ENCODE measurements around the gene FGF6.
"Not testable (repeated sequence)": the region's sequence is repeated elsewhere in the genome, so short reads cannot be mapped to it uniquely, and the experiment has no call there.

FGF6 gene

GRCh38 chr12:4407136-4407535 is 38.5 kb downstream of the FGF6 start:
- no peaks in the 10 kb centered on the region for H3K9me3 ChIP-seq (ENCODE audit: low read length)
- H3K4me3 ChIP-seq (ENCODE audit: low read depth, low read length, poor library complexity, severe bottlenecking), result no peak overlapping the region
- no peak overlapping the region for H3K9ac ChIP-seq (ENCODE audit: low read length)
- 0 out of 2 replicates have a peak, but pooled peaks cover 3% of the 10 kb centered on the region for H3K27me3 ChIP-seq (ENCODE audit: insufficient read depth, low read length)
- no peaks in the 10 kb centered on the region for H3K79me2 ChIP-seq (ENCODE audit: insufficient read depth, low read length)
- H3K4me1 ChIP-seq (ENCODE audit: insufficient read depth, low read length, severe bottlenecking), result no peaks in the 10 kb centered on the region
- H3K4me2 ChIP-seq (ENCODE audit: low read length), result no peak overlapping the region
- H2AFZ ChIP-seq (ENCODE audit: low read length), result no peak overlapping the region
- H3K36me3 ChIP-seq (ENCODE audit: insufficient read depth, low read length), result no peaks in the 10 kb centered on the region
- TF ChIP-seq EZH2 (IDR thresholded peaks at IDR 0.05; ENCODE audit: borderline replicate concordance, low read length) (no peak), CTCF (IDR thresholded peaks at IDR 0.05; ENCODE audit: low read length) (no peak)
- H3K9me2 ChIP-seq (ENCODE audit: low read depth, low read length), result no peaks in the 10 kb centered on the region
- no peaks in the 10 kb centered on the region for H3F3A ChIP-seq (ENCODE audit: insufficient read depth, low read length)
- H3K27ac ChIP-seq (ENCODE audit: low read depth, low read length, poor library complexity, severe bottlenecking), result no peak overlapping the region
- no peaks in the 10 kb centered on the region for H4K20me1 ChIP-seq (ENCODE audit: insufficient read depth, low read length)

DNA sequence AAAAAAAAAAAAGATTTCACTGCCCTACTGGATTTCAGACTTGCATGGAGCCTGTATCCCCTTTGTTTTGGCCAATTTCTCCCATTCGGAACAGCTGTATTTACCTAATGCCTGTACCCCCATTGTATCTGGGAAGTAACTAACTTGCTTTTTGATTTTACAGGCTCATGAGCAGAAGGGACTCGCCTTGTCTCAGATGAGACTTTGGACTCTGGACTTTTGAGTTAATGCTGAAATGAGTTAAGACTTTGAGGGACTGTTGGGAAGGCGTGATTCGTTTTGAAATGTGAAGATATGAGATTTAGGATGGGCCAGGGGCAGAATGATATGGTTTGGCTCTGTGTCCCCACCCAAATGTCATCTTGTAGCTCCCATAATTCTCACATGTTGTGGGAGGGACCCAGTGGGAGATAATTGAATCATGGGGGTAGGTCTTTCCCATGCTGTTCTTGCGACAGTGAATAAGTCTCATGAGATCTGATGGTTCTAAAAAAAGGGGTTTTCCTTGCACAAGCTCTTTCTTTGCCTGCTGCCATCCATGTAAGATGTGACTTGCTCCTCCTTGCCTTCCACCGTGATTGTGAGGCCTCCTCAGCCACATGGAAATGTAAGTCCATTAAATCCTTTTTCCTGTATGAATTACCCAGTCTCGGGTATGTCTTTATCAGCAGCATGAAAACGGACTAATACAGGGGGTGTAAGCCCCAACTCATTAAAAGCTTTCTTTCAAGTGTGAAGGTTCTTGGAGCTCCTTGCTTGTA is 40.6 kb downstream of the FGF6 start:
- not testable (repeated sequence) for H3K9me3 ChIP-seq (ENCODE audit: low read length); H3K4me2 ChIP-seq (ENCODE audit: low read length); H4K20me1 ChIP-seq (ENCODE audit: insufficient read depth, low read length); H2AFZ ChIP-seq (ENCODE audit: low read length); H3K9me2 ChIP-seq (ENCODE audit: low read depth, low read length); H3K4me3 ChIP-seq (ENCODE audit: low read depth, low read length, poor library complexity, severe bottlenecking); H3K4me1 ChIP-seq (ENCODE audit: insufficient read depth, low read length, severe bottlenecking); H3K27ac ChIP-seq (ENCODE audit: low read depth, low read length, poor library complexity, severe bottlenecking); H3K27me3 ChIP-seq (ENCODE audit: insufficient read depth, low read length); H3K79me2 ChIP-seq (ENCODE audit: insufficient read depth, low read length); H3K36me3 ChIP-seq (ENCODE audit: insufficient read depth, low read length); H3F3A ChIP-seq (ENCODE audit: insufficient read depth, low read length); H3K9ac ChIP-seq (ENCODE audit: low read length)

DNA sequence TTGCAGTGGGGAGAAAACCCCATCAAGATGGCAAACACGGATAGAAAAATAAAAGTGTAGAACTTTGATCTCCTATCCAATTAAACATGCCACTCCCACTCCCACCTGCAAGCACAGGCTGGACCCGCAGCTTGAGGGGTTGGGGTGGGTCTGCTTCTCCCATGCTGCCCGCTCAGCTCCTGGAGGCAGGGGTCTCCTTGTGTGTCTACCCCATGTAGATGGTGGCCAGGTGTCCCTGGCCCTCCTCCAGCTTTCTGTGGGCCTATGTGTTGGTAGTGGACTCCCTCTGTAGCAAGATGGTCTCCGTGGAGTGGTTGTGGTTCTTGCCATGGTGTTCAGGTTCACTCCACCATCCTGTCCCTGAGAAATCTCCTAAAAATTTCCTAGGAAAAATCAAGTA is 42.6 kb downstream of the FGF6 start:
- Histone ChIP-seq H2AFZ (ENCODE audit: low read length) (no peak overlapping the region), H3K27ac (ENCODE audit: low read depth, low read length, poor library complexity, severe bottlenecking) (no peak overlapping the region), H3K4me2 (ENCODE audit: low read length) (no peak overlapping the region), H3F3A (ENCODE audit: insufficient read depth, low read length) (no peaks in the 10 kb centered on the region), H3K36me3 (ENCODE audit: insufficient read depth, low read length) (no peaks in the 10 kb centered on the region), H3K4me1 (ENCODE audit: insufficient read depth, low read length, severe bottlenecking) (no peaks in the 10 kb centered on the region), H4K20me1 (ENCODE audit: insufficient read depth, low read length) (no peaks in the 10 kb centered on the region), H3K27me3 (ENCODE audit: insufficient read depth, low read length) (no peaks in the 10 kb centered on the region), H3K9ac (ENCODE audit: low read length) (no peak overlapping the region), H3K79me2 (ENCODE audit: insufficient read depth, low read length) (no peaks in the 10 kb centered on the region), H3K9me2 (ENCODE audit: low read depth, low read length) (no peaks in the 10 kb centered on the region), H3K4me3 (ENCODE audit: low read depth, low read length, poor library complexity, severe bottlenecking) (no peak overlapping the region), H3K9me3 (ENCODE audit: low read length) (no peaks in the 10 kb centered on the region)
- TF ChIP-seq EZH2 (IDR thresholded peaks at IDR 0.05; ENCODE audit: borderline replicate concordance, low read length), result no peak
- TF ChIP-seq CTCF (IDR thresholded peaks at IDR 0.05; ENCODE audit: low read length), result no peak

- Histone ChIP-seq H4K20me1 (ENCODE audit: insufficient read depth, low read length) (no peaks in the 10 kb centered on the region), H3K36me3 (ENCODE audit: insufficient read depth, low read length) (no peaks in the 10 kb centered on the region), H3K27ac (ENCODE audit: low read depth, low read length, poor library complexity, severe bottlenecking) (no peak overlapping the region), H3K4me3 (ENCODE audit: low read depth, low read length, poor library complexity, severe bottlenecking) (no peak overlapping the region), H3K9ac (ENCODE audit: low read length) (no peak overlapping the region), H3F3A (ENCODE audit: insufficient read depth, low read length) (no peaks in the 10 kb centered on the region), H3K4me2 (ENCODE audit: low read length) (no peak overlapping the region), H3K9me3 (ENCODE audit: low read length) (no peaks in the 10 kb centered on the region), H3K79me2 (ENCODE audit: insufficient read depth, low read length) (no peaks in the 10 kb centered on the region), H2AFZ (ENCODE audit: low read length) (no peak overlapping the region), H3K27me3 (ENCODE audit: insufficient read depth, low read length) (no peaks in the 10 kb centered on the region), H3K9me2 (ENCODE audit: low read depth, low read length) (no peaks in the 10 kb centered on the region), H3K4me1 (ENCODE audit: insufficient read depth, low read length, severe bottlenecking) (no peaks in the 10 kb centered on the region)
- no peak for TF ChIP-seq CTCF (IDR thresholded peaks at IDR 0.05; ENCODE audit: low read length)
- TF ChIP-seq EZH2 (IDR thresholded peaks at IDR 0.05; ENCODE audit: borderline replicate concordance, low read length), result no peak
These were observed 44.5 kb downstream of the FGF6 start for GRCh38 chr12:4401117-4401516.

Data from OCI-LY1 (cell line).